Spleen (tissue), 7 donors: ENCODE measurements around the gene TMEM273.

Source experiments
- CTCF ChIP-seq, 11 experiments: fragments of 200-600 bp in 7 of 11; fragments of 450-650 bp in 4 of 11; sonication (generic) in 4 of 11; IDR thresholded peaks in 8 of 11; conservative IDR thresholded peaks in 3 of 11; 1 replicate in 7 of 11; 2 replicates in 4 of 11; pipeline versions ENCODE4 v1.4.0 to v1.8.0; 2016 to 2021; ENCODE audit warnings: antibody characterized with exemption in 11 of 11, inconsistent platforms in 4 of 11, mild to moderate bottlenecking in 1 of 11
- POLR2A ChIP-seq, 3 donors: fragments of 450-650 bp; IDR thresholded peaks; one replicate each; pipeline ENCODE4 v1.5.1; 2017; ENCODE audit warnings: antibody characterized with exemption in 3 of 3, mild to moderate bottlenecking in 1 of 3
- donor health status: DM: no; HTN: no; CAD: no; lungs with moderate emphysema.
- donor health status: DM: no; HTN: no; CAD: no.
- donor health status: DM: no; HTN: no; CAD: no.

GRCh38 chr10:49118430-49119074 lies 69.6 kb downstream of the TMEM273 start:
- TF ChIP-seq CTCF (IDR thresholded peaks at IDR 0.05 in 8 of 11, conservative IDR thresholded peaks at IDR 0.05 in 3 of 11), result no peak
- no peak for TF ChIP-seq POLR2A (IDR thresholded peaks at IDR 0.05)
